WTC11 (cell line): ENCODE results near the gene PIK3C3. TPM values are rescaled to one million over a fixed set of nuclear protein-coding genes. Genes with fewer than 3 reads are reported as not detected.

ENCODE experiments used
- ATAC-seq: fragments of 200-7000 bp; cut with Tn5 transposase; 2 replicates; pipeline ENCODE4 v1.10.0; 2021; ENCODE audit warnings: mild to moderate bottlenecking, moderate library complexity
- CTCF ChIA-PET: fragments of 300-600 bp; sonication (Branson Sonifier 250); formaldehyde crosslinking; loops from one replicate; lab custom pipeline; 2021; ENCODE audit warnings: antibody characterized with exemption; lab: Charles Lee
- POLR2A ChIA-PET: fragments of 350-600 bp; sonication (Branson Sonifier 250); formaldehyde crosslinking; loops from one replicate; lab custom pipeline; 2021; ENCODE audit warnings: antibody characterized with exemption; lab: Charles Lee
- DNase-seq: peaks from one replicate; pipeline ENCODE4 v3.0.0; 2021; ENCODE audit warnings: low spot score
- H3K27ac Mint-ChIP-seq: 2 replicates; pipeline ENCODE4 v1.8.0; 2021; ENCODE audit warnings: mixed read lengths
- H3K27me3 Mint-ChIP-seq: 2 replicates; pipeline ENCODE4 v1.8.0; 2021; ENCODE audit warnings: low read depth, mild to moderate bottlenecking, moderate library complexity, mixed read lengths
- H3K36me3 Mint-ChIP-seq: 2 replicates; pipeline ENCODE4 v1.8.0; 2021; ENCODE audit warnings: mixed read lengths
- H3K4me1 Mint-ChIP-seq: 2 replicates; pipeline ENCODE4 v1.8.0; 2022; ENCODE audit warnings: mixed read lengths
- H3K4me3 Mint-ChIP-seq: 2 replicates; pipeline ENCODE4 v1.8.0; 2021; ENCODE audit warnings: mild to moderate bottlenecking, moderate library complexity, mixed read lengths
- H3K9me3 Mint-ChIP-seq: 2 replicates; pipeline ENCODE4 v1.8.0; 2021; ENCODE audit warnings: mixed read lengths
- ATF1 ChIP-seq: sonication (generic); formaldehyde crosslinking; IDR thresholded peaks from 2 replicates; pipeline ENCODE4 v1.8.1; 2023; ENCODE audit warnings: mild to moderate bottlenecking, moderate library complexity, missing genetic modification reagents
- CREM ChIP-seq: sonication (generic); formaldehyde crosslinking; IDR thresholded peaks from 2 replicates; pipeline ENCODE4 v1.8.1; 2022; ENCODE audit warnings: mild to moderate bottlenecking, missing genetic modification reagents, moderate library complexity
- FOXJ3 ChIP-seq: sonication (generic); formaldehyde crosslinking; IDR thresholded peaks from 2 replicates; pipeline ENCODE4 v1.9.0; 2021; ENCODE audit warnings: missing genetic modification reagents, mild to moderate bottlenecking, borderline replicate concordance
- GRHL2 ChIP-seq: fragments of 250-450 bp; sonication (Bioruptor Pico); IDR thresholded peaks from 2 replicates; pipeline ENCODE4 v1.8.0; 2022; ENCODE audit warnings: mild to moderate bottlenecking, moderate library complexity; ENCODE audit not compliant: insufficient replicate concordance, severe bottlenecking
- JUN ChIP-seq: sonication (generic); formaldehyde crosslinking; IDR thresholded peaks from 2 replicates; pipeline ENCODE4 v1.8.0; 2023; ENCODE audit warnings: mild to moderate bottlenecking, missing genetic modification reagents
- NFE2L1 ChIP-seq: sonication (generic); formaldehyde crosslinking; IDR thresholded peaks from 2 replicates; pipeline ENCODE4 v1.8.1; 2023; ENCODE audit warnings: missing genetic modification reagents
- PRRX2 ChIP-seq: fragments of 250-450 bp; sonication (Bioruptor Pico); IDR thresholded peaks from 2 replicates; pipeline ENCODE4 v1.8.0; 2021; ENCODE audit warnings: mild to moderate bottlenecking
- SMAD3 ChIP-seq: sonication (generic); formaldehyde crosslinking; IDR thresholded peaks from 2 replicates; pipeline ENCODE4 v1.8.0; 2022; ENCODE audit warnings: missing genetic modification reagents, mild to moderate bottlenecking, borderline replicate concordance
- TCF7 ChIP-seq: sonication (generic); formaldehyde crosslinking; IDR thresholded peaks from 2 replicates; pipeline ENCODE4 v1.8.0; 2022; ENCODE audit warnings: mild to moderate bottlenecking, low read depth, missing genetic modification reagents, moderate library complexity
- TP53 ChIP-seq: sonication (generic); formaldehyde crosslinking; IDR thresholded peaks from 2 replicates; pipeline ENCODE4 v1.8.1; 2023; ENCODE audit warnings: mild to moderate bottlenecking, missing genetic modification reagents
- total RNA-seq: library from RNA; stranded (reverse); gene quantifications from 3 replicates; pipeline ENCODE4 v1.2.3, GENCODE V29; 2021
- TF ChIP-seq, protein P1 (sequence below): sonication (generic); formaldehyde crosslinking; IDR thresholded peaks from 2 replicates; pipeline ENCODE4 v1.8.0; 2022; ENCODE audit warnings: missing genetic modification reagents
- TF ChIP-seq, protein P2 (sequence below): sonication (generic); formaldehyde crosslinking; conservative IDR thresholded peaks from 2 replicates; pipeline ENCODE4 v1.8.1; 2022; ENCODE audit warnings: mild to moderate bottlenecking, missing genetic modification reagents
- TF ChIP-seq, protein P3 (sequence below): fragments of 250-450 bp; sonication (Bioruptor Pico); conservative IDR thresholded peaks from 2 replicates; pipeline ENCODE4 v1.9.0; 2021; ENCODE audit warnings: mild to moderate bottlenecking
- TF ChIP-seq, protein P4 (sequence below): fragments of 250-450 bp; sonication (Bioruptor Pico); IDR thresholded peaks from 2 replicates; pipeline ENCODE4 v1.8.0; 2021; ENCODE audit warnings: mild to moderate bottlenecking
- TF ChIP-seq, protein P5 (sequence below): sonication (generic); formaldehyde crosslinking; IDR thresholded peaks from 2 replicates; pipeline ENCODE4 v1.8.1; 2023; ENCODE audit warnings: mild to moderate bottlenecking, missing genetic modification reagents, moderate library complexity
- TF ChIP-seq, protein P6 (sequence below): fragments of 250-450 bp; sonication (Bioruptor Pico); IDR thresholded peaks from 2 replicates; pipeline ENCODE4 v1.9.0; 2021; ENCODE audit warnings: mild to moderate bottlenecking
- TF ChIP-seq, protein P7 (sequence below): sonication (generic); formaldehyde crosslinking; IDR thresholded peaks from 2 replicates; pipeline ENCODE4 v1.8.0; 2023; ENCODE audit warnings: mild to moderate bottlenecking, missing genetic modification reagents
- TF ChIP-seq, protein P8 (sequence below): sonication (generic); formaldehyde crosslinking; IDR thresholded peaks from 2 replicates; pipeline ENCODE4 v1.8.1; 2023; ENCODE audit warnings: mild to moderate bottlenecking, missing genetic modification reagents, borderline replicate concordance

PIK3C3 gene
- total RNA-seq, 1 experiment from 2014 or later, result 40.4 TPM

DNA sequence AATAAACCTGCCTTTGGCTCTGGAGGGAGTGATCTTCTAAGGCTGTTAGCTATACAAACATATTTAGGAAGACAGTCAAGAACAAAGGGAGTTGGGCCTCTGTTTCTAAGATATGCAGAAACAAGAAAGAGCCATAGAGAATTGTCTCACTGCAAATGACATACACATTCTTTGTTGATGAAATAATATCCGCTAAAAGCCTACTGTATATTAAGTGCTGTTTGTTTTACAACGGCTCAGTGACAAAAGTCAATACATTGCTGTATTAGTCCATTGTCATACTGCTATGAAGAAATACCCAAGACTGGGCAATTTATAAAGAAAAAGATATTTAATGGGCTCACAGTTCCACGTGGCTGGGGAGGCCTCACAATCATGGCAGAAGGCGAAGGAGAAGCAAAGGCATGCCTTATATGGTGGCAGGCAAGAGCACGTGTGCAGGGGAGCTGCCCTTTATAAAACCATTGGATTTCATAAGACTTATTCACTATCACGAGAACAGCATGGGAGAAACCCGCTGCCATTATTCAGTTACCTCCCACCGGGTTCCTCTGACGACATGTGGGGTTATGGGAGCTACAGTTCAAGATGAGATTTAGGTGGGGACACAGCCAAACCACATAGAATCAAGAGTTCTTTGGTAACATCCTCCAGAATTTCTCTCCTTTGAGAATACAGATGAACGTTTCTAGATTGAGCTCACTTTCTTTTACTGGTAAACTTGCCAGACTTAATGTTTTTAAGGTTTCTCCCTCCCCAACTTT is 157.8 kb downstream of the PIK3C3 start:
- Mint-ChIP-seq H3K9me3 (peaks cover 23% of the 10 kb centered on the region), H3K27me3 (no peaks in the 10 kb centered on the region), H3K4me1 (peaks cover 13% of the 10 kb centered on the region), H3K36me3 (peaks cover 20% of the 10 kb centered on the region), H3K4me3 (no peak overlapping the region), H3K27ac (no peak overlapping the region)
- CTCF ChIA-PET, result interaction anchor here (1.0 to 1.9 kb wide), 2 partner anchors 60 to 1309 kb away, joined by 7 to 26 read pairs; no protein-coding TSS in a partner anchor
- TF ChIP-seq, protein P1, sequence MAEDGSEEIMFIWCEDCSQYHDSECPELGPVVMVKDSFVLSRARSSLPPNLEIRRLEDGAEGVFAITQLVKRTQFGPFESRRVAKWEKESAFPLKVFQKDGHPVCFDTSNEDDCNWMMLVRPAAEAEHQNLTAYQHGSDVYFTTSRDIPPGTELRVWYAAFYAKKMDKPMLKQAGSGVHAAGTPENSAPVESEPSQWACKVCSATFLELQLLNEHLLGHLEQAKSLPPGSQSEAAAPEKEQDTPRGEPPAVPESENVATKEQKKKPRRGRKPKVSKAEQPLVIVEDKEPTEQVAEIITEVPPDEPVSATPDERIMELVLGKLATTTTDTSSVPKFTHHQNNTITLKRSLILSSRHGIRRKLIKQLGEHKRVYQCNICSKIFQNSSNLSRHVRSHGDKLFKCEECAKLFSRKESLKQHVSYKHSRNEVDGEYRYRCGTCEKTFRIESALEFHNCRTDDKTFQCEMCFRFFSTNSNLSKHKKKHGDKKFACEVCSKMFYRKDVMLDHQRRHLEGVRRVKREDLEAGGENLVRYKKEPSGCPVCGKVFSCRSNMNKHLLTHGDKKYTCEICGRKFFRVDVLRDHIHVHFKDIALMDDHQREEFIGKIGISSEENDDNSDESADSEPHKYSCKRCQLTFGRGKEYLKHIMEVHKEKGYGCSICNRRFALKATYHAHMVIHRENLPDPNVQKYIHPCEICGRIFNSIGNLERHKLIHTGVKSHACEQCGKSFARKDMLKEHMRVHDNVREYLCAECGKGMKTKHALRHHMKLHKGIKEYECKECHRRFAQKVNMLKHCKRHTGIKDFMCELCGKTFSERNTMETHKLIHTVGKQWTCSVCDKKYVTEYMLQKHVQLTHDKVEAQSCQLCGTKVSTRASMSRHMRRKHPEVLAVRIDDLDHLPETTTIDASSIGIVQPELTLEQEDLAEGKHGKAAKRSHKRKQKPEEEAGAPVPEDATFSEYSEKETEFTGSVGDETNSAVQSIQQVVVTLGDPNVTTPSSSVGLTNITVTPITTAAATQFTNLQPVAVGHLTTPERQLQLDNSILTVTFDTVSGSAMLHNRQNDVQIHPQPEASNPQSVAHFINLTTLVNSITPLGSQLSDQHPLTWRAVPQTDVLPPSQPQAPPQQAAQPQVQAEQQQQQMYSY (CRISPR knock-in tag), result no peak
- TF ChIP-seq, protein P2, sequence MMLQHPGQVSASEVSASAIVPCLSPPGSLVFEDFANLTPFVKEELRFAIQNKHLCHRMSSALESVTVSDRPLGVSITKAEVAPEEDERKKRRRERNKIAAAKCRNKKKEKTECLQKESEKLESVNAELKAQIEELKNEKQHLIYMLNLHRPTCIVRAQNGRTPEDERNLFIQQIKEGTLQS, result no peak
- TF ChIP-seq, protein P3, sequence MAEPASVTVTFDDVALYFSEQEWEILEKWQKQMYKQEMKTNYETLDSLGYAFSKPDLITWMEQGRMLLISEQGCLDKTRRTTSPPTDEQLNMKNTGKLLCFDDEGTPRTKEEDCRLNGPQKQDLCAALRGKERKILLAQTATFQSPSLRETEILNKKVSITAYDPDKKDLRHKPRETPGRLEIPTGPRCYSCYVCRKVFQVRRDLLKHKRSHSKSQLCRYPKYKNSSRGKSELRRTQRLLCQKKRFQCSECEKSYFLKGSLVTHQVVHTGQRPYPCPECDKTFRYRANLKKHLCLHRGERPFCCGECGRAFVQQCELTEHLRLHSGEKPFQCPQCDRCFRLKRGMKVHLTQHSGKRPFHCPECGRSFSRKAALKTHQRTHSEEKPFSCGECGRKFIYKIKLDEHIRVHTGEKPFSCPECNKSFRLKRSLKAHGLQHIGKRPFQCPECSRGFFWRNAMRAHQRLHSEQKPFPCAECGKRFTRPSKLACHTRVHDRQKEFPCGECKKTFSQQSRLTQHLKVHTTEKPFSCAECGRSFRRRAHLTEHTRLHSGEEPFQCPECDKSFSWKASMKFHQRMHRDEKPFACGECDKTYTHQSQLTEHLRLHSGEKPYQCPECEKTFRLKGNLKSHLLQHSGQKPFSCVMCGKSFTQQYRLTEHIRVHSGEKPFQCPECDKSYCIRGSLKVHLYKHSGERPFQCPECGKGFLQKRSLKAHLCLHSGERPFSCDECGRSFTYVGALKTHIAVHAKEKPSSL (CRISPR knock-in tag), result no peak
- no peak for TF ChIP-seq TCF7
- TF ChIP-seq, protein P4, sequence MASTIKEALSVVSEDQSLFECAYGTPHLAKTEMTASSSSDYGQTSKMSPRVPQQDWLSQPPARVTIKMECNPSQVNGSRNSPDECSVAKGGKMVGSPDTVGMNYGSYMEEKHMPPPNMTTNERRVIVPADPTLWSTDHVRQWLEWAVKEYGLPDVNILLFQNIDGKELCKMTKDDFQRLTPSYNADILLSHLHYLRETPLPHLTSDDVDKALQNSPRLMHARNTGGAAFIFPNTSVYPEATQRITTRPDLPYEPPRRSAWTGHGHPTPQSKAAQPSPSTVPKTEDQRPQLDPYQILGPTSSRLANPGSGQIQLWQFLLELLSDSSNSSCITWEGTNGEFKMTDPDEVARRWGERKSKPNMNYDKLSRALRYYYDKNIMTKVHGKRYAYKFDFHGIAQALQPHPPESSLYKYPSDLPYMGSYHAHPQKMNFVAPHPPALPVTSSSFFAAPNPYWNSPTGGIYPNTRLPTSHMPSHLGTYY, result no peak
- TF ChIP-seq PRRX2 (CRISPR knock-in tag), result no peak
- no peak for TF ChIP-seq SMAD3 (CRISPR knock-in tag)
- no peak for TF ChIP-seq ATF1 (CRISPR knock-in tag)
- TF ChIP-seq CREM, result no peak
- TF ChIP-seq, protein P5, sequence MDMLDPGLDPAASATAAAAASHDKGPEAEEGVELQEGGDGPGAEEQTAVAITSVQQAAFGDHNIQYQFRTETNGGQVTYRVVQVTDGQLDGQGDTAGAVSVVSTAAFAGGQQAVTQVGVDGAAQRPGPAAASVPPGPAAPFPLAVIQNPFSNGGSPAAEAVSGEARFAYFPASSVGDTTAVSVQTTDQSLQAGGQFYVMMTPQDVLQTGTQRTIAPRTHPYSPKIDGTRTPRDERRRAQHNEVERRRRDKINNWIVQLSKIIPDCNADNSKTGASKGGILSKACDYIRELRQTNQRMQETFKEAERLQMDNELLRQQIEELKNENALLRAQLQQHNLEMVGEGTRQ (CRISPR knock-in tag), result no peak
- TF ChIP-seq FOXJ3 (CRISPR knock-in tag), result no peak
- no peak for TF ChIP-seq GRHL2
- no peak for TF ChIP-seq JUN (CRISPR knock-in tag)
- TF ChIP-seq, protein P6, sequence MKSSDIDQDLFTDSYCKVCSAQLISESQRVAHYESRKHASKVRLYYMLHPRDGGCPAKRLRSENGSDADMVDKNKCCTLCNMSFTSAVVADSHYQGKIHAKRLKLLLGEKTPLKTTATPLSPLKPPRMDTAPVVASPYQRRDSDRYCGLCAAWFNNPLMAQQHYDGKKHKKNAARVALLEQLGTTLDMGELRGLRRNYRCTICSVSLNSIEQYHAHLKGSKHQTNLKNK, result no peak
- no peak for TF ChIP-seq TP53 (CRISPR knock-in tag)
- TF ChIP-seq, protein P7, sequence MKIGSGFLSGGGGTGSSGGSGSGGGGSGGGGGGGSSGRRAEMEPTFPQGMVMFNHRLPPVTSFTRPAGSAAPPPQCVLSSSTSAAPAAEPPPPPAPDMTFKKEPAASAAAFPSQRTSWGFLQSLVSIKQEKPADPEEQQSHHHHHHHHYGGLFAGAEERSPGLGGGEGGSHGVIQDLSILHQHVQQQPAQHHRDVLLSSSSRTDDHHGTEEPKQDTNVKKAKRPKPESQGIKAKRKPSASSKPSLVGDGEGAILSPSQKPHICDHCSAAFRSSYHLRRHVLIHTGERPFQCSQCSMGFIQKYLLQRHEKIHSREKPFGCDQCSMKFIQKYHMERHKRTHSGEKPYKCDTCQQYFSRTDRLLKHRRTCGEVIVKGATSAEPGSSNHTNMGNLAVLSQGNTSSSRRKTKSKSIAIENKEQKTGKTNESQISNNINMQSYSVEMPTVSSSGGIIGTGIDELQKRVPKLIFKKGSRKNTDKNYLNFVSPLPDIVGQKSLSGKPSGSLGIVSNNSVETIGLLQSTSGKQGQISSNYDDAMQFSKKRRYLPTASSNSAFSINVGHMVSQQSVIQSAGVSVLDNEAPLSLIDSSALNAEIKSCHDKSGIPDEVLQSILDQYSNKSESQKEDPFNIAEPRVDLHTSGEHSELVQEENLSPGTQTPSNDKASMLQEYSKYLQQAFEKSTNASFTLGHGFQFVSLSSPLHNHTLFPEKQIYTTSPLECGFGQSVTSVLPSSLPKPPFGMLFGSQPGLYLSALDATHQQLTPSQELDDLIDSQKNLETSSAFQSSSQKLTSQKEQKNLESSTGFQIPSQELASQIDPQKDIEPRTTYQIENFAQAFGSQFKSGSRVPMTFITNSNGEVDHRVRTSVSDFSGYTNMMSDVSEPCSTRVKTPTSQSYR (CRISPR knock-in tag), result no peak
- TF ChIP-seq NFE2L1 (CRISPR knock-in tag), result no peak
- TF ChIP-seq, protein P8, sequence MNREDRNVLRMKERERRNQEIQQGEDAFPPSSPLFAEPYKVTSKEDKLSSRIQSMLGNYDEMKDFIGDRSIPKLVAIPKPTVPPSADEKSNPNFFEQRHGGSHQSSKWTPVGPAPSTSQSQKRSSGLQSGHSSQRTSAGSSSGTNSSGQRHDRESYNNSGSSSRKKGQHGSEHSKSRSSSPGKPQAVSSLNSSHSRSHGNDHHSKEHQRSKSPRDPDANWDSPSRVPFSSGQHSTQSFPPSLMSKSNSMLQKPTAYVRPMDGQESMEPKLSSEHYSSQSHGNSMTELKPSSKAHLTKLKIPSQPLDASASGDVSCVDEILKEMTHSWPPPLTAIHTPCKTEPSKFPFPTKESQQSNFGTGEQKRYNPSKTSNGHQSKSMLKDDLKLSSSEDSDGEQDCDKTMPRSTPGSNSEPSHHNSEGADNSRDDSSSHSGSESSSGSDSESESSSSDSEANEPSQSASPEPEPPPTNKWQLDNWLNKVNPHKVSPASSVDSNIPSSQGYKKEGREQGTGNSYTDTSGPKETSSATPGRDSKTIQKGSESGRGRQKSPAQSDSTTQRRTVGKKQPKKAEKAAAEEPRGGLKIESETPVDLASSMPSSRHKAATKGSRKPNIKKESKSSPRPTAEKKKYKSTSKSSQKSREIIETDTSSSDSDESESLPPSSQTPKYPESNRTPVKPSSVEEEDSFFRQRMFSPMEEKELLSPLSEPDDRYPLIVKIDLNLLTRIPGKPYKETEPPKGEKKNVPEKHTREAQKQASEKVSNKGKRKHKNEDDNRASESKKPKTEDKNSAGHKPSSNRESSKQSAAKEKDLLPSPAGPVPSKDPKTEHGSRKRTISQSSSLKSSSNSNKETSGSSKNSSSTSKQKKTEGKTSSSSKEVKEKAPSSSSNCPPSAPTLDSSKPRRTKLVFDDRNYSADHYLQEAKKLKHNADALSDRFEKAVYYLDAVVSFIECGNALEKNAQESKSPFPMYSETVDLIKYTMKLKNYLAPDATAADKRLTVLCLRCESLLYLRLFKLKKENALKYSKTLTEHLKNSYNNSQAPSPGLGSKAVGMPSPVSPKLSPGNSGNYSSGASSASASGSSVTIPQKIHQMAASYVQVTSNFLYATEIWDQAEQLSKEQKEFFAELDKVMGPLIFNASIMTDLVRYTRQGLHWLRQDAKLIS (CRISPR knock-in tag), result no peak
- POLR2A ChIA-PET, result no interaction called here
- DNase-seq (no peak), ATAC-seq (no peak)
